Measurements from ENCODE around the gene PTMS. TPM values are rescaled to one million over a fixed set of nuclear protein-coding genes. Genes with fewer than 3 reads are reported as not detected.

The PTMS gene
- total RNA-seq, 1 experiment from 2014 or later: 633 TPM

DNA sequence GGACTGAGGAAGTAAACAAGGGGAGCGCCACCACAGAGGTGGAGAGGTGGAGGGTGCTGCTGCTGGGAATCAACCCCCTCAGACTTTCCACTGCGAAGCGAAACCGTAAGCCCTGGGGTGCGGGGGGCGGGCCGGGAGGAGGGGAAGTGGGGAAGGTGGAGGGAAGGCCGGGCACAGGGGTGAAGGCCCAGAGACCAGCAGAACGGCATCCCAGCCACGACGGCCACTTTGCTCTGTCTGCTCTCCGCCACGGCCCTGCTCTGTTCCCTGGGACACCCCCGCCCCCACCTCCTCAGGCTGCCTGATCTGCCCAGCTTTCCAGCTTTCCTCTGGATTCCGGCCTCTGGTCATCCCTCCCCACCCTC is 6.2 kb downstream of the PTMS start, which contains the start of gene LAG3:
TSS of gene LAG3 (plus strand) at position 190 of the 365 bp plus-strand sequence. CDS start 333 bp downstream, outside the sequence.
- H3K36me3 ChIP-seq (ENCODE audit: low read depth): no peaks in the 10 kb centered on the region
- no TSS peak for BruUV-seq (replicated peaks)
- peaks cover 19% of the 10 kb centered on the region for H4K20me1 ChIP-seq (ENCODE audit: insufficient read depth)
- TF ChIP-seq, protein P1, sequence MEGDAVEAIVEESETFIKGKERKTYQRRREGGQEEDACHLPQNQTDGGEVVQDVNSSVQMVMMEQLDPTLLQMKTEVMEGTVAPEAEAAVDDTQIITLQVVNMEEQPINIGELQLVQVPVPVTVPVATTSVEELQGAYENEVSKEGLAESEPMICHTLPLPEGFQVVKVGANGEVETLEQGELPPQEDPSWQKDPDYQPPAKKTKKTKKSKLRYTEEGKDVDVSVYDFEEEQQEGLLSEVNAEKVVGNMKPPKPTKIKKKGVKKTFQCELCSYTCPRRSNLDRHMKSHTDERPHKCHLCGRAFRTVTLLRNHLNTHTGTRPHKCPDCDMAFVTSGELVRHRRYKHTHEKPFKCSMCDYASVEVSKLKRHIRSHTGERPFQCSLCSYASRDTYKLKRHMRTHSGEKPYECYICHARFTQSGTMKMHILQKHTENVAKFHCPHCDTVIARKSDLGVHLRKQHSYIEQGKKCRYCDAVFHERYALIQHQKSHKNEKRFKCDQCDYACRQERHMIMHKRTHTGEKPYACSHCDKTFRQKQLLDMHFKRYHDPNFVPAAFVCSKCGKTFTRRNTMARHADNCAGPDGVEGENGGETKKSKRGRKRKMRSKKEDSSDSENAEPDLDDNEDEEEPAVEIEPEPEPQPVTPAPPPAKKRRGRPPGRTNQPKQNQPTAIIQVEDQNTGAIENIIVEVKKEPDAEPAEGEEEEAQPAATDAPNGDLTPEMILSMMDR (conservative IDR thresholded peaks at IDR 0.05): no peak
- no peak for TF ChIP-seq EZH2 (IDR thresholded peaks at IDR 0.05; ENCODE audit: low read depth)
- ChIA-PET POLR2A (ENCODE audit: unreplicated experiment) (no interaction called here), CTCF (interaction anchor here (1.8 kb wide), 1 partner anchor 20 kb away, joined by 5 read pairs; the partner anchor contains the start of gene MLF2)
- peaks cover 14% of the 10 kb centered on the region for H3K4me1 ChIP-seq (replicated peaks; ENCODE audit: insufficient read depth)
- peaks cover 21% of the 10 kb centered on the region for H3K79me2 ChIP-seq (ENCODE audit: low read depth)
- intact Hi-C loops (cut with micrococcal nuclease; ENCODE audit: unreplicated experiment): no loop called here
- H3K27ac ChIP-seq: no peak within 1 kb of the TSS
- no peak within 1 kb of the TSS for H3K4me3 ChIP-seq
- H3K27me3 ChIP-seq (ENCODE audit: insufficient read depth, low read depth): no peaks in the 10 kb centered on the region
- no peak for DNase-seq
- peaks cover 27% of the 10 kb centered on the region for H3F3A ChIP-seq (ENCODE audit: insufficient read depth, low read depth)
- no peaks in the 10 kb centered on the region for H3K9me2 ChIP-seq (ENCODE audit: insufficient read depth)
- no peaks in the 10 kb centered on the region for H3K9me3 ChIP-seq (ENCODE audit: insufficient read depth, low read depth)
- no peak within 1 kb of the TSS for H2AFZ ChIP-seq
- H3K4me2 ChIP-seq: no peak within 1 kb of the TSS

DNA sequence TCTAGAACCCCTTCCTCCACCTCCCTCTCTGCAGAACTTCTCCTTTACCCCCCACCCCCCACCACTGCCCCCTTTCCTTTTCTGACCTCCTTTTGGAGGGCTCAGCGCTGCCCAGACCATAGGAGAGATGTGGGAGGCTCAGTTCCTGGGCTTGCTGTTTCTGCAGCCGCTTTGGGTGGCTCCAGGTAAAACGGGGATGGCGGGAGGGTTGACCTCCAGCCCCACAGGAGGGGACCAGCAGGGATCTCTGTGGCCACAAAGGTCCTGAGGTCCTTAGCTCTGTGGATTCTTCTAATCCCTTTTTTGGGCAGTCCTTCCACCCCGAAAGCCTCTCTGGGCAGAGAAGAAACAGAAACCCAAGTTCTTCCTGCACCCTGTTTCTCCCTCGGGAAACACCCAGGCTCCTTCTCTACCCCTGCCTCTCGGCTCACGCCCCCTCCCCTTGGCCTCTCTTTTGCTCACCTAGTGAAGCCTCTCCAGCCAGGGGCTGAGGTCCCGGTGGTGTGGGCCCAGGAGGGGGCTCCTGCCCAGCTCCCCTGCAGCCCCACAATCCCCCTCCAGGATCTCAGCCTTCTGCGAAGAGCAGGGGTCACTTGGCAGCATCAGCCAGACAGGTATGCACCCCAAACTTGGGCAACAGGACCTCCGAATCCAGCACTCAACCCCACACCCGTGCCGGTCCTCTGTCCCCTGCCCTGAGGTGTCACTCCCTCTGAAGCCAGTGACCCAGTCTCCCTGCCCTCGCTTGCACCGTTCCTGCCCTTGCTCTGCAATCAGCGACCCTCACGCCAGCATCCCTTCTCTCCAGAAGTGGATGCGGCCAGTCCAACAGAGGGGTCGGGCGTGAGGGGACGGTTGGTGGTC is 6.8 kb downstream of the PTMS start:
- Histone ChIP-seq H3K27me3 (ENCODE audit: insufficient read depth, low read depth) (no peaks in the 10 kb centered on the region), H3K4me3 (no peak overlapping the region), H3K9me2 (ENCODE audit: insufficient read depth) (no peaks in the 10 kb centered on the region), H4K20me1 (ENCODE audit: insufficient read depth) (peaks cover 15% of the 10 kb centered on the region), H3F3A (ENCODE audit: insufficient read depth, low read depth) (peaks cover 27% of the 10 kb centered on the region), H3K9me3 (ENCODE audit: insufficient read depth, low read depth) (no peaks in the 10 kb centered on the region), H3K79me2 (ENCODE audit: low read depth) (peaks cover 15% of the 10 kb centered on the region), H2AFZ (no peak overlapping the region), H3K4me1 (replicated peaks; ENCODE audit: insufficient read depth) (peaks cover 10% of the 10 kb centered on the region), H3K4me2 (no peak overlapping the region), H3K27ac (no peak overlapping the region), H3K36me3 (ENCODE audit: low read depth) (no peaks in the 10 kb centered on the region)
- intact Hi-C loops (cut with micrococcal nuclease; ENCODE audit: unreplicated experiment): no loop called here
- TF ChIP-seq, protein P1 (conservative IDR thresholded peaks at IDR 0.05): no peak
- no peak for TF ChIP-seq EZH2 (IDR thresholded peaks at IDR 0.05; ENCODE audit: low read depth)
- BruUV-seq (replicated peaks): no TSS peak
- POLR2A ChIA-PET (ENCODE audit: unreplicated experiment): interaction anchor here (0.6 kb wide), 1 partner anchor 36 kb away, joined by 25 read pairs; no protein-coding TSS in a partner anchor
- no peak for DNase-seq
- CTCF ChIA-PET: no interaction called here

DNA sequence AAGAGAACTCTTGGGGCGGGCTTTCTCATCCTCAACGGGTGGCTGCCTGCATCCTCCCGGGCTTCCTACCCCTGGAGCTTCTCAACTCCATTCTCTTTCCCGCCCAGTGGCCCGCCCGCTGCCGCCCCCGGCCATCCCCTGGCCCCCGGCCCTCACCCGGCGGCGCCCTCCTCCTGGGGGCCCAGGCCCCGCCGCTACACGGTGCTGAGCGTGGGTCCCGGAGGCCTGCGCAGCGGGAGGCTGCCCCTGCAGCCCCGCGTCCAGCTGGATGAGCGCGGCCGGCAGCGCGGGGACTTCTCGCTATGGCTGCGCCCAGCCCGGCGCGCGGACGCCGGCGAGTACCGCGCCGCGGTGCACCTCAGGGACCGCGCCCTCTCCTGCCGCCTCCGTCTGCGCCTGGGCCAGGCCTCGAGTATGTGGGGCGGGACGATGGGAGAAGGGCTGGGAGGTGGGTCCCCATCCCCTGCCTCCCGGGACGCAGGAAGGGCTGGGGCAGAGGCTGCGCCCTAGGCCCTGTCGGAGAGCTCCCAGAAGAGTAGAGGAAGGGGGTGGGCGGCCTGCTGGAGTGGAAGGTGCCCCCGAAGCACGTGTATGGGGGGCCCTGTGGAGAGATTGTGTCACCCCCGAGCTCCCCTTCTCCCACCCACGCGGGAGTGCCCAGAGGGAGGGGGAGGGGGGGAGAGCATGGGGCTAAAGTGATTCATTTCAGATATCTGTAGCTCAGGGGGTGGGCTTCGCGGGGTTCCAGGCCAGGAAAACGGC is 7.6 kb downstream of the PTMS start:
- no peak overlapping the region for H3K27ac ChIP-seq
- no peaks in the 10 kb centered on the region for H3K9me2 ChIP-seq (ENCODE audit: insufficient read depth)
- DNase-seq: no peak
- TF ChIP-seq, protein P1 (conservative IDR thresholded peaks at IDR 0.05): no peak
- TF ChIP-seq EZH2 (IDR thresholded peaks at IDR 0.05; ENCODE audit: low read depth): no peak
- BruUV-seq (replicated peaks): no TSS peak
- ChIA-PET CTCF (interaction anchor here (0.6 kb wide), 1 partner anchor 241 kb away, joined by 3 read pairs; no protein-coding TSS in a partner anchor), POLR2A (ENCODE audit: unreplicated experiment) (interaction anchor here (0.5 to 0.6 kb wide), 2 partner anchors 51 to 84 kb away, joined by 3 to 5 read pairs; no protein-coding TSS in a partner anchor)
- intact Hi-C loops (cut with micrococcal nuclease; ENCODE audit: unreplicated experiment): no loop called here
- H3F3A ChIP-seq (ENCODE audit: insufficient read depth, low read depth): peaks cover 27% of the 10 kb centered on the region
- H3K36me3 ChIP-seq (ENCODE audit: low read depth): no peaks in the 10 kb centered on the region
- peaks cover 2% of the 10 kb centered on the region for H3K4me1 ChIP-seq (replicated peaks; ENCODE audit: insufficient read depth)
- H4K20me1 ChIP-seq (ENCODE audit: insufficient read depth): peaks cover 7% of the 10 kb centered on the region
- H3K27me3 ChIP-seq (ENCODE audit: insufficient read depth, low read depth): no peaks in the 10 kb centered on the region
- no peaks in the 10 kb centered on the region for H3K9me3 ChIP-seq (ENCODE audit: insufficient read depth, low read depth)
- H3K4me2 ChIP-seq: no peak overlapping the region
- no peak overlapping the region for H2AFZ ChIP-seq
- no peak overlapping the region for H3K4me3 ChIP-seq
- peaks cover 7% of the 10 kb centered on the region for H3K79me2 ChIP-seq (ENCODE audit: low read depth)

Measured in PC-9 (cell line).